Glutamatergic neuron (in vitro differentiated cells): ENCODE data around the gene UMODL1. TPM values are rescaled to one million over a fixed set of nuclear protein-coding genes. Genes with fewer than 3 reads are reported as not detected.

Experiments
- DNase-seq: peaks from one replicate; pipeline ENCODE4 v3.0.0; 2022
- H3K27ac Mint-ChIP-seq: one replicate; pipeline ENCODE4 v1.8.0; 2020; ENCODE audit warnings: mild to moderate bottlenecking, mixed read lengths, inconsistent platforms; ENCODE audit not compliant: unreplicated experiment
- H3K27me3 Mint-ChIP-seq: one replicate; pipeline ENCODE4 v1.8.0; 2020; ENCODE audit warnings: mild to moderate bottlenecking, moderate library complexity, mixed read lengths, inconsistent platforms; ENCODE audit not compliant: unreplicated experiment
- H3K36me3 Mint-ChIP-seq: one replicate; pipeline ENCODE4 v1.8.0; 2020; ENCODE audit warnings: mild to moderate bottlenecking, mixed read lengths, inconsistent platforms; ENCODE audit not compliant: unreplicated experiment
- H3K4me1 Mint-ChIP-seq: one replicate; pipeline ENCODE4 v1.8.0; 2020; ENCODE audit warnings: mild to moderate bottlenecking, low read depth, mixed read lengths, inconsistent platforms; ENCODE audit not compliant: unreplicated experiment
- H3K4me3 Mint-ChIP-seq: one replicate; pipeline ENCODE4 v1.8.0; 2020; ENCODE audit warnings: mild to moderate bottlenecking, mixed read lengths, inconsistent platforms; ENCODE audit not compliant: unreplicated experiment
- H3K9me3 Mint-ChIP-seq: one replicate; pipeline ENCODE4 v1.8.0; 2020; ENCODE audit warnings: mild to moderate bottlenecking, moderate library complexity, mixed read lengths, inconsistent platforms; ENCODE audit not compliant: unreplicated experiment
- CTCF ChIP-seq: fragments of 200-600 bp; sonication (generic); IDR thresholded peaks from one replicate; pipeline ENCODE4 v1.5.0; 2021; ENCODE audit not compliant: partially characterized antibody, unreplicated experiment
- total RNA-seq: library from RNA; stranded (reverse); fragmentation: NEBNext Ultra II Directional; extraction: Animal tissue kit (Norgen Biotek cat#: 25700); gene quantifications from one replicate; pipeline ENCODE4 v1.2.1, GENCODE V29; 2021; ENCODE audit not compliant: unreplicated experiment

Gene UMODL1
- total RNA-seq, 1 donor from 2014 or later, result not detected

- Mint-ChIP-seq H3K4me3 (peak overlapping the region; percentile 18), H3K4me1 (peaks cover 7% of the 10 kb centered on the region)
These were observed 90.4 kb downstream of the UMODL1 start for GRCh38 chr21:42161401-42161955.

GRCh38 chr21:42161956-42162681 lies 91.0 kb downstream of the UMODL1 start:
- H3K36me3 Mint-ChIP-seq, result no peaks in the 10 kb centered on the region
- DNase-seq, result no peak

More at GRCh38 chr21:42161401-42161955, 90.4 kb downstream of the UMODL1 start:
- Mint-ChIP-seq H3K27me3 (peaks cover 2% of the 10 kb centered on the region), H3K27ac (peak overlapping the region; percentile 53), H3K9me3 (peaks cover 6% of the 10 kb centered on the region), H3K36me3 (no peaks in the 10 kb centered on the region)
- DNase-seq, result no peak
- no peak for TF ChIP-seq CTCF

GRCh38 chr21:42162831-42163510 lies 91.9 kb downstream of the UMODL1 start:
- peaks cover 7% of the 10 kb centered on the region for H3K4me1 Mint-ChIP-seq
- H3K27me3 Mint-ChIP-seq, result peaks cover 2% of the 10 kb centered on the region
- no peak overlapping the region for H3K27ac Mint-ChIP-seq
- H3K36me3 Mint-ChIP-seq, result no peaks in the 10 kb centered on the region
- H3K4me3 Mint-ChIP-seq, result no peak overlapping the region
- H3K9me3 Mint-ChIP-seq, result peaks cover 6% of the 10 kb centered on the region
- no peak for DNase-seq
- no peak for TF ChIP-seq CTCF

More at GRCh38 chr21:42161956-42162681, 91.0 kb downstream of the UMODL1 start:
- Mint-ChIP-seq H3K27ac (peak overlapping the region; percentile 53), H3K4me1 (peaks cover 7% of the 10 kb centered on the region), H3K27me3 (peaks cover 2% of the 10 kb centered on the region), H3K4me3 (no peak overlapping the region), H3K9me3 (peaks cover 6% of the 10 kb centered on the region)
- TF ChIP-seq CTCF, result no peak

- Mint-ChIP-seq H3K4me1 (peaks cover 7% of the 10 kb centered on the region), H3K36me3 (no peaks in the 10 kb centered on the region), H3K9me3 (peaks cover 6% of the 10 kb centered on the region), H3K27me3 (peaks cover 2% of the 10 kb centered on the region), H3K27ac (no peak overlapping the region), H3K4me3 (no peak overlapping the region)
- no peak for DNase-seq
- no peak for TF ChIP-seq CTCF
These were observed 92.4 kb downstream of the UMODL1 start for GRCh38 chr21:42163511-42163863.
